GM12873 (cell line): ENCODE data around the gene REEP1.

Source experiments
- TF ChIP-seq, protein P1 (sequence below): IDR thresholded peaks from 2 replicates; pipeline ENCODE4 v1.5.1; 2012; ENCODE audit warnings: low read depth, mild to moderate bottlenecking, moderate library complexity, low read length, control low read depth; ENCODE audit not compliant: insufficient read depth; ENCODE audit errors: missing control alignments

Gene REEP1

DNA sequence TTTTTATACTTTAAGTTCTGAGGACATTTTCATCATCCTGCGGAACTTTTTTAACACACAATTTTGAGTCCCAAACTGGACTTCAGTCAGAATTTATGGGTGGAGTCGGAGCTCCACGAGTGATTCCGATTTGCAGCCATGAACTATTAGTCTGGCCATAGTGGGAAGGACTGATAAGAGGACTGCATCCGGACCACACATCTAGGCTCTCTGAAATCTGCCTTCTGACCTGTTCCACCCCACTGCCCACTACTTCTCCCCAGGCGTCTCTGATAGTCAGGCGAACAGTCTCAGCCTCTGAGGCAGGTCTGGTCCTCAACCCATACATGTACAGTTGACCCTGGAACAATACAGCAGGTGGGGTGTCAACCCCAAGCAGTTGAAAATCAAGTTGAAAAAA, 133.0 kb downstream of the REEP1 start:
- TF ChIP-seq, protein P1, sequence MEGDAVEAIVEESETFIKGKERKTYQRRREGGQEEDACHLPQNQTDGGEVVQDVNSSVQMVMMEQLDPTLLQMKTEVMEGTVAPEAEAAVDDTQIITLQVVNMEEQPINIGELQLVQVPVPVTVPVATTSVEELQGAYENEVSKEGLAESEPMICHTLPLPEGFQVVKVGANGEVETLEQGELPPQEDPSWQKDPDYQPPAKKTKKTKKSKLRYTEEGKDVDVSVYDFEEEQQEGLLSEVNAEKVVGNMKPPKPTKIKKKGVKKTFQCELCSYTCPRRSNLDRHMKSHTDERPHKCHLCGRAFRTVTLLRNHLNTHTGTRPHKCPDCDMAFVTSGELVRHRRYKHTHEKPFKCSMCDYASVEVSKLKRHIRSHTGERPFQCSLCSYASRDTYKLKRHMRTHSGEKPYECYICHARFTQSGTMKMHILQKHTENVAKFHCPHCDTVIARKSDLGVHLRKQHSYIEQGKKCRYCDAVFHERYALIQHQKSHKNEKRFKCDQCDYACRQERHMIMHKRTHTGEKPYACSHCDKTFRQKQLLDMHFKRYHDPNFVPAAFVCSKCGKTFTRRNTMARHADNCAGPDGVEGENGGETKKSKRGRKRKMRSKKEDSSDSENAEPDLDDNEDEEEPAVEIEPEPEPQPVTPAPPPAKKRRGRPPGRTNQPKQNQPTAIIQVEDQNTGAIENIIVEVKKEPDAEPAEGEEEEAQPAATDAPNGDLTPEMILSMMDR: no peak

DNA sequence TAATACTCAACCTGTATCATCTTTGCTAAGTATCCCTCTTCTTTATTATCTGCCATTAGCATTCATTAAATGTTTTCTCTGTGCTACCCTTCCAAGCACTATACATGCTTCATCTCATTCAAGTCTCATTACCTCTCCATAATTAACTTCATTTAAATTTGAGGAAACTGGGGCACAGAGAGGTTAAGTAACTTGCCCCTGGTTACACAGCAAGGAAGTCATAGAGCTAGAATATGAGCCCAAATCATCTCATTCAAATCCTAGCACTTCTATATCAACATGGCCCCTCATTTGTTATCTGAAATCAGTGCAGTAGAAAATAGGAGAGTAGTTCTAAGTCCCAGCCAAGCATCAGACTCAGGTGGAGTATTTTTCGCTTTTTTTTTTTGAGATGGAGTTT, 133.8 kb downstream of the REEP1 start:
- TF ChIP-seq, protein P1: no peak

DNA sequence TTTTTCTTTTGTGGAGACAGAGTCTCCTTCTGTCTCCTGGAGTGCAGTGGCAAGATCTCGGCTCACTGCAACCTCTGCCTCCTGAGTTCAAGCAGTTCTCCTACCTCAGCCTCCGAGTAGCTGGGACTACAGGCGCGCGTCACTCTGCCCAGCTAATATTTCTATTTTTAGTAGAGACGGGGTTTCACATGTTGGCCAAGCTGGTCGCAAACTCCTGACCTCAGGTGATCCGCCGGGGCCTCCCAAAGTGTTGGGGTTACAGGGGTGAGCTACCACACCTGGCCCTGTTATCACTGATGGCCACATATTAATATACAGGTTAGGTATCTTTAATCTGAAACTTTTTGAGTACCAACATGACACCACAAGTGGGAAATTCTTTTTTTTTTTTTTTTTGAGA, 134.7 kb downstream of the REEP1 start:
- TF ChIP-seq, protein P1: no peak

DNA sequence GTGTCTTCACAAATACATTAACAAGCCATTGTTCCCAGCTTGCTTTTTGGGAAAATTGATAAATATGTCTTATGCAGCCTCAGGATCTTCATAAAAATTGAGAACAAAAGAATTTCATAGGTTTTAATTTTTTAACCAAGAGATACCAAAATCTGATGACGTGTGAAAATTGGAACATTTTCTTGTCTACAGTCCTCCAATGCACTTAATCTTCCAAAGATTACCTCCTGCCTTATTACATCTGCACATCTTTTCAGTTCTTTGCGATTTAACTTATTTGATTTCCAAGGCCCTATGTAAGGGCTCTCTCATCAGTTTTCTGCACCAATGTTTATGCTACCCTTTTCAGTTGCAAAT, 135.1 kb downstream of the REEP1 start:
- TF ChIP-seq, protein P1: no peak

DNA sequence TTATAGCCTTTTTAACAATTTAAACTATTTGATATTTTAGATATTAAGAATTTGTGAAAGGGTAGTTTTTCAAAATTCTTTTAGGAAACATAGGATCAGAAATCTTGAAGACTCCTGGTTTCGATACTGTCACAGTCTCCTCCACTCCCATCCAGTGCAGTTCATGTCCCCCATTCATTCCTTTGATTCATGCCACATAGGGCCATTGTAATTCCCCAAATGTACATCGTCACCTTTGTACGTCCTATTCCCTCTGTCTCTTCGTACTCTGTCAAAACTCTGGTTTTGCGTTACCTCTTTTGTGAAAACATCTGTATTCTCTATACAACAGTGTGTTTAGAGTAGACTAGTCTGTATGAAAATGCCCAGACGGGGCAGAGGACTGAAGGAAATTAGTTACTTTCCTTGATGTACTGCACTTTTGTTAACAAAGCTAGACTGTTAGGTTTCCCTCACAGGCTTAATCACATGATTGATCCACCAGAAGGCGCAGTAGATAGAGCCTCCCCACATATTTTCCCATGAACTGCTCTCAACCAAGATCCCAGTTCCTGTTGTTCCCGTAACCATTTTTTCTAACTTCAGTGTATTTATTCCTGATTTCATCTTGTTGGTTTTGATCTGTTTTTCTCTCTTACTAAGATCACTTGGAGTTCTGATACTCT, 135.6 kb downstream of the REEP1 start:
- TF ChIP-seq, protein P1: no peak

DNA sequence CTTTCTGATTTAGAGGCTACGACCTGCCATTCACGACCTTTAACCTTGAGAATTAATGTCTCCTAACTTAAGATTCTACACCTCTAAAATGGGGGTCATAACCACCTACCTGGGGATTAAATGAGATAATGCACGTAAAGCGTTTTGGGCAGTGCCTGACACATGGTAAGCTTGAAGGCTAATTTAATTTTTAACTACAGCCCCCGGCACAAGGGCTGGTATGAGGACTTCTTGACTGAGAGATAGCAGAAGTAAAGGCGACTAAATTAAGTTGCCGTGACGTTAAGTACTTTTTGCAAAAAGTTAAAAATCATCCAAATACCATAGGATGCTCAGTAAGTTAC, 137.6 kb downstream of the REEP1 start:
- TF ChIP-seq, protein P1: no peak

DNA sequence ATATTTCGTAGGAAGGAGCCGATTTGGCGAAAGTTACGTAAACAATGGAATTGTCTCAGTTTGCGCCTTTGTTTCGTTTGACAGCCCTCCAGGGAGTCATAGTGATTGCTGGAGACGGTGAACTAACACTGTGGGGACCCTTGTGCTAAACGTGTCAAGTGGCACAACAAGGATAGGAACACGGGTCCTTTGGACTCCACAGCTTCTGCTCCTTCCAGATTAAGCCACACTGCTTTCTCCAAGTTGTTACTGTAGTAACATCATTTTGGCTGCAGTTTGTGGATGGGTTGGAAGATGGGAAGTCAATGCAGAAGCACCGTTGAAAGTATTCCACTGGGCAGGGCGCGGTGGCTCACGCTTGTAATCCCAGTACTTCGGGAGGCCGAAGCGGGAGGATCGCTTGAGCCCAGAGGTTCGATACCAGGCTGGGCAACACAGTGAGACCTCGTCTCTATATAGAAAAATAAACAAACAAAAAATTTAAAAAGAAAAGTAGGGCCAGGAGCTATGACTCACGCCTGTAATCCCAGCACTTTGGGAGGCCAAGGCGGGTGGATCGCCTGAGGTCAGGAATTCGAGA, 141.5 kb downstream of the REEP1 start:
- TF ChIP-seq, protein P1: no peak
